ENCODE measurements around the gene TRIM43.
"Not testable (repeated sequence)": the region's sequence is repeated elsewhere in the genome, so short reads cannot be mapped to it uniquely, and the experiment has no call there.

TRIM43 gene

DNA sequence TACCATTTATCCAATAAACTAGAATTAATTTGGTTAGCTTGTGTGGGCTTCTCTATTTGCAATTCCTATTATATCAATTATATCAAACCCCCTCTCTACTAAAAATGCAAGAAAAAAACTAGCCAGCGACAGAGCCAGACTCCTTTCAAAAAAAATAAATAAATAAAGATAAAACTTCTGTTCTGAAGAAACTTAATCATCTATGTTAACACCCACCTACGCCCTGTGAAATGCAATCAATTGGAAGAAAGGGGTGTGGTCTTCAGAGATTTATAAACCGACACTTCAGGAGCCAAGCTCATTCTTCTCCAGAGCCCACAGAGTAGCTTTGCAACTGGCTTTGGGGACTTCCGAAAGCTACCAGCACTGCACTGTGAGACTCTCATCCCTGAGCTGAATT, at the start of gene TRIM43:
TSS of gene TRIM43 (plus strand) at position 301 of the 400 bp plus-strand sequence. CDS start 2,023 bp downstream, outside the sequence.
- in situ Hi-C loops (cut with MboI; ENCODE audit: low sequenced_read_pairs) = not testable (repeated sequence)

DNA sequence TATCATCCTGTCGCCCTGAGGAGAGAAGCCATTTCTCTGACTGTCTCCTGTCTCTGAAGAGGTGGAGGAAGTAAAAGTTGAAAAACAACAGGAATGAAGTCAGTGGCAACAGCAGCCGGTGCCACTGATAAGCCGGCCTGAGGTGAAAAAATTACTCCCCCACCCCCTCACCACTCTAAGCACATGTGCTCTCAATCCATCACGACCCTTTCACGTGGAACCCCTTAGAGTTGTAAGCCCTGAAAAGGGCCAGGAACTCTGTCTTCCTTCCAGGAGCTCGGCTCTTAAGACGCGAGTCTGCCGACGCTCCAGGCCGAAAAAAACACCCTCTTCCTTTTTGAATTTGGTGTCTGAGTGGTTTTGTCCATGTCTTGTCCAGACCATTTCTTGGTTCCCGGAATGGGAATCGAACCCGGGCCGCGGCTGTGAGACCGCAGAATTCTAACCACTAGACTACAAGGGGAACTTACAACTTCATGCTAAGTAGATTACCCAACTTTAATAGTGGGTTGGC, 40.7 kb upstream of the TRIM43 start:
- in situ Hi-C loops (cut with MboI; ENCODE audit: low sequenced_read_pairs) = no loop called here

DNA sequence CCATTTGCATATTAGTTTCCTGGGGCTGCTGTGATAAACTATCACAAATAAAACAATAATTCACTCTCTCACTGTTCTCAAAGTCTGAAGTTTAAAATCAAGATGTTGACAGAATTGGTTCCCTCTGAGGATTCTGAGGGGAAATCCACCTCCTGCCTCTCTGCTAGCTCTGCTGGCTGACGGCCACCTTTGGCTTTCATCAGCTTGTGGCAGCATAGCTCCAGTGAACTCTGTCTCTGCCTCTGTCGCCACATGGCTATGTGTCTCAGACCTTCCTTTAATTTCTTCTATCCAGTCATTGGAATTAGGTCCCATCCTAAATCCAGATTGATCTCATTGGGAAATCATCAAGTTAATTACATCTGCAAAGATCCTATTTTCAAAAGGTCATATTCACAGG, 38.9 kb upstream of the TRIM43 start:
- in situ Hi-C loops (cut with MboI; ENCODE audit: low sequenced_read_pairs) = no loop called here

DNA sequence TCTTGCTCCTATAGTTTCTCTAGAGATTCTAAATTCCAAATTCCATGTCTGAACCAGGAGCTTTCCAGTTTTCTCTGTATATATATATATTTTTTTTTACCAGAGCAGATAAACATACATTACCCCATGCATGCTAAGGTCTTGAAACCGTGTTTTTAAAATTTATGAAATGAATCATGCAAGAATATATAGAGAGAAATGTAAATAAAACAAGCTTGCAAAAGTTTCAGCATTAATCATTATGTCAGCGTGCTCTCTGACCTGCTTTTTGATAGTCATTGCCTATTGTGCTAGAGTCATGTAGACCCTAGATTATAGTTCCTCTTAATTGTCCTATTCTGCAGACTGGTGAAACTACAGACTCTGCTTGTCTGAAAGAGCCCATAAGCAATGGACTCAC, 22.6 kb upstream of the TRIM43 start:
- in situ Hi-C loops (cut with MboI; ENCODE audit: low sequenced_read_pairs) = no loop called here

DNA sequence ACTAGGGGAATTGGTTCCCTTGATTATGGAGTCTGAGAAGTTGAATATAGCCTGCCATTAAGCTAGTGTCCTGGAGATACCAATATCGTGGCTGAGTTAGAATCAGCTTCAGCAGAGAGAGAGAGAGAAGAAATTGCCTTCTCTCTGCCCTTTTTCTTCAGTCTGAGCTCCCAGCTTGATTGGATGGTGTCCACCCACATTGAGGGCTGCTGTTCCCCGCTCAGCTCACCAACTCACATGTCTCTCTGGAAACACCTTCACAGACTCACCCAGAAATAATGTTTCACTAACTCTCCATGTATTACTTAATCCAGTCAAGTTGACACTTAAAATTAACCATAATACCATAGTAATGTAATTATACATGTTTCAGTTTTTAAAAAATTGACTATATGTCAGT, 17.9 kb upstream of the TRIM43 start:
- in situ Hi-C loops (cut with MboI; ENCODE audit: low sequenced_read_pairs) = no loop called here

DNA sequence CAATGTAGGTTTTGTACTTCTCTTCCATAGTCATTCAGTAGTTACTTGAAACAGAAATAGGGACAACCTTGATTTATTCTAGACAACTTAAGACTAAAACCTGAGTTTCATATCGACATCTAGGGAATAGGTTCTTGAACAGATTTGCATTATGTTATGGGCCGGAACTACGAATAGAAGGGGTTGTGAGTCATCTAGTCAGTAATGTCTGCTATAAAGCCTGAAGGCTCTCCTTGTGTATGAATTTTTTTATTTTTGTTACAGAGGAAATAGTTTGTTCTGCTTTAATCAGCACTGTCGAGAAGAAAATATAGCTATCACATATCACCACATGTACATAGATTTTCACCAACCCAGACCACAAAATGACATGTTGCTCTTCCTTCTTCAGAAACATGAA, 17.3 kb upstream of the TRIM43 start:
- in situ Hi-C loops (cut with MboI; ENCODE audit: low sequenced_read_pairs) = no loop called here

DNA sequence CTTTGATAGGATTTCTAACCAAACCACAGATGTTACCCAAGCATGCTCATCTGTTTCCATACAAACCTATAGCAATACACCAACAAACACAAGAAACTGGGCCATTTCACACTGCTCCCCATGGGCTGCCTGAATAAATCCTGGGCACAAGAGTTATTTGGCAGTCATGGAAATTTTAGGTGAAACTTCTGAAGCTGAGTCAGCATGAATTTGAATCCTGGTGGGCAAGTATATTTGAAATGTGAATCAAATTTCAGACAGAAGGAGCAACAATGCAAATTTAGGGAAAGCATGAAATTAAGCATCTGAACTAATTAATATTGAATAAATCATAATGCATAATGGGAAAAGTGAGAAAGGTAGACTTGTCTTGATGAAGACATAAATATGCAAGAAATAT, 15.9 kb upstream of the TRIM43 start:
- in situ Hi-C loops (cut with MboI; ENCODE audit: low sequenced_read_pairs) = no loop called here

DNA sequence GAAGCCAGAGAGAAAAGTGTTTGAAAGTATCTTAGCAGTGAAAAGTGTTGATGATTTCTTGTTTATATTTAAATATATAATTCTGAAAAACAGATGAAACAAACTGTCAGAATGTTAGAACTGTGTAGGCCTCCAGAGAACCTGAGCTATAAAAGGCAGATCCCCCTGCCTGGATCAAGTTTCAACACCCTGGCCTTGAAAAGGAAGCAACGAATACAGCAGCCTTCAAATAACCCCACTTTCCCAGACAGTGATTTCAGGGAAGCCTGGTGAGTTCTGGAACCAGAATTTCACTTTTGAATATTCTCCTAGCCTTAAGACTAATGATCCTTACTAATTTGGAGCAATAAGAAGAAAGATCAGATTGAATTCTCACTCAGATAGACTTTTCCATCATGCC, 13.3 kb upstream of the TRIM43 start:
- in situ Hi-C loops (cut with MboI; ENCODE audit: low sequenced_read_pairs) = no loop called here

DNA sequence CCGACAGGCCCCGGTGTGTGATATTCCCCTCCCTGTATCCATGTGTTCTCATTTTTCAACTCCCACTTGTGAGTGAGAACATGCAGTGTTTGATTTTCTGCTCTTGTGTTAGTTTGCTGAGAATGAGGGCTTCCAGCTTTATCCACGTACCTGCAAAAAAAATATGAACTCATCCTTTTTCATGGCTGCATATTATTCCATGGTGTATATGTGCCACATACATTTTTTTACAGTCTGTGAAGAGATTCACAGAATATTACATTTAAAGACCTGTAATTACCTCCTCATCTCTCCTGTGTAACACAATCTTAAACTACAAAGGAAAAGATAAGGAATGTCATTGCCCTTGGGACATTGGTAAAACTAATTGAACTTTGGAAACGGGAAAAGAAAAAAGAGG, 8.3 kb upstream of the TRIM43 start:
- in situ Hi-C loops (cut with MboI; ENCODE audit: low sequenced_read_pairs) = not testable (repeated sequence)

DNA sequence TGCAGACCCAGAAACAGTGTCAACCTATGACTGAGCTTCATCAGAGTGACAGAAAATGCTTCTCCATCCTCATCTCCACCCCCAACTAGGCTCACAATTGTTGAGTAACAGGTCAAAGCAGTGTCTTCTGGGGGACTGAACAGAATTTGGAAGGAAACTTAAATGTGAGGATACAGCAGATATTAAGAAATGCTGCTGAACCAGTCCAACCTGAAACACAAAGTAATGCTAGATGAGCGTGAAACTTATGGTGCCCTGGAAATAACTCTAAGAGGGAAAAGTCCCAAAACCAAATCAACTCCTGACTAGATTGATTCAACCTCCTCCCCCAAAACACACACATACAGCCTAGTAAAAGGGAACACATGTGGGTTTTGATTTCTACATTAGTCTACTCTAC, 7.5 kb upstream of the TRIM43 start:
- in situ Hi-C loops (cut with MboI; ENCODE audit: low sequenced_read_pairs) = not testable (repeated sequence)

DNA sequence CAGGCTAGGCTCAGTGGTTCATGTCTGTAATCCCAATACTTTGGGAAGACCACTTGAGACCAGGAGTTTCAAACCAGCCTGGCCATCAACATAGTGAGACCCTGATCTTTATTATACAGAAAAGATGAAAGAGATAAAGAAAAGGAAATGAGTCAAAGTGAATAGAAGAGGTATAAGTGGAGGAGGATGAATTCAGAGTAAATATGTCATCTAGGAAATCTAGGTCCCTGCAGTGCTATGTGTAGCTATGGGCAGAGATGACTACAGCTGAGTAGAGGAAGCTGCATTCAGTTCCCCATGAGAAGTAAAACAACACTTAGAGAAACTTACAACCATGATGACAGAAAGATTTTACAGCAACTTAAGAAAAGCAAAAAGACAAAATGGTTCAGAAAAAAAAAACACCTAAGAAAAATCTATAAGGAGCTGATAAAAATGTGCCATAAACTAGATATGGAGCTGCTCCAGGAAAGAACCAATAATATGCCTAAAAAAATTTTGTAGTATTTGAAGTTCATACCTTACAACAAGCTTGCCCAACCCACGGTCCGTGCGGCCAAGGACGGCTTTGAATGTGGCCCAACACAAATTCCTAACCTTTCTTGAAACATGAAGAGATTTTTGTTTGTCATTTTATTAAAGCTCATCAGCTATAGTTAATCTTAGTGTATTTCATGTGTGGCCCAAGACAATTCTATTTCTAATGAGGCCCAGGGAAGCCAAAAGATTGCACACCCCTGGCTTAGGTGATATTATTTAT, 1.8 kb upstream of the TRIM43 start:
- in situ Hi-C loops (cut with MboI; ENCODE audit: low sequenced_read_pairs) = not testable (repeated sequence)

DNA sequence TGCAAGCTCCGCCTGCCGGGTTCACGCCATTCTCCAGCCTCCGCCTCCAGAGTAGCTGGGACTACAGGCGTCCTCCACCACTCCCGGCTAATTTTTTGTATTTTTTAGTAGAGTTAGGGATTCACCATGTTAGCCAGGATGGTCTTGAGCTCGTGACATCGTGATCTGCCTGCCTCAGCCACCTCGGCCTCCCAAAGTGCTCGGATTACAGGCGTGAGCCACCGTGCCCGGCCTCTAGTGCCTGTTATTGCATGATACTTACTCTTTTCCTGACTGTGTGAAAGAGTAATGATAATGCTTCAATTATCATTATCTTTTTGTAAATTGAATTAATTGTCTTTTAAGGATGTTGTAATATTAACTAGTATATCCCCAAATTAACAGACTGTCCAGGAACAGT, 1.2 kb downstream of the TRIM43 start:
- in situ Hi-C loops (cut with MboI; ENCODE audit: low sequenced_read_pairs) = not testable (repeated sequence)

DNA sequence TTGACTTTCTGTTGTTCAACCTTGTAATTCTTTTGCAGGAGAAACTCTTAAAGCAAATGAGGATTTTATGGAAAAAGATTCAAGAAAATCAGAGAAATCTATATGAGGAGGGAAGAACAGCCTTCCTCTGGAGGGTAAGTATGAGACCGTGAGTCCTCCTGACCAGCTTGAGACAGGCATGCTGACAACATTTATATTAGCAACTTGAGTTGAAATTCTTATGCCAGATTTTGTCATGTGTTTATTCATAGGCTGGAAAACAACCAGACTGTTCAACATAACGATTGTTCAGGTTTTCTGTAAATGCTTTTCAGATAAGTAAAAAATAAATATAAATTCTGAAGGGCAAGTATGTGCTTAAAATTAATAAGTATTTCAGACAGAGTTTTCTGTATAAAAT, 3.2 kb downstream of the TRIM43 start:
- in situ Hi-C loops (cut with MboI; ENCODE audit: low sequenced_read_pairs) = not testable (repeated sequence)

DNA sequence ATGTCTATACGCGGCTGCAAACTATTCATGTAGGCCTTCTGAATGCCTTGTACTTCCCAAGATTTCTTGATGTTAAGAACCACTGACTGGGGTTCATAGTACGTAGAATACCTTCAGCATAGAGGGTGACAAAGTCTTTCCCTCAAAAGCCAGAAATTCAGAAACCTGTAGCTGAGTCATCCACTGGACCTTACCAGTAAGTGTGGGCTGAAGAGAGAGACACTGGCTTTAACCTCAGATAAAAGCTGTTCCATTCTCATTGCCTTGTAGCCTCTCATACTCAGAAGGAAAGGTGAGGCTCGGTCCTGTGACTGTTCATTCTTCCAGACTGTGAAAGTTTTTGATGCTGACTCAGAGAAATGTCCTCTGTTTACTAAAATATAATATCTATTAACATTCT, 9.5 kb downstream of the TRIM43 start:
- in situ Hi-C loops (cut with MboI; ENCODE audit: low sequenced_read_pairs) = not testable (repeated sequence)

DNA sequence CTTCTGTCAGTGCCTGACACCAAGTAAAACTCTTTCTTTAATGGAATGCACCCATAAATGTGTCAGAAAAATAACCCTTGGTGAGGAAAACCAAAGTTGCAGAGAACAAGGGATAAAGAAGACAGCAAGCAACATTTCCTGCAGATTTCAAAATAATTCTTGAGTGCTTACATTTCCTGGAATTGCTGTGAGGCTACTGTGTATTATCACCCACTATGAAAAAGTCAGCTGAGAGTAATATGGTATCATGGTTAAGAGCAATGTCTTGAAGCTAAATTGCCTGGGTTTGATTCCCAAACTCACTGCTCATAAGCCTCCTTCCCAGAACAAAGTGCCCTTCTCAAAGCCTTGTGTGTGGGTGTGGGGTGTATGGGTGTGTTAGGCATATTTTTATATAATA, 10.3 kb downstream of the TRIM43 start:
- in situ Hi-C loops (cut with MboI; ENCODE audit: low sequenced_read_pairs) = not testable (repeated sequence)

DNA sequence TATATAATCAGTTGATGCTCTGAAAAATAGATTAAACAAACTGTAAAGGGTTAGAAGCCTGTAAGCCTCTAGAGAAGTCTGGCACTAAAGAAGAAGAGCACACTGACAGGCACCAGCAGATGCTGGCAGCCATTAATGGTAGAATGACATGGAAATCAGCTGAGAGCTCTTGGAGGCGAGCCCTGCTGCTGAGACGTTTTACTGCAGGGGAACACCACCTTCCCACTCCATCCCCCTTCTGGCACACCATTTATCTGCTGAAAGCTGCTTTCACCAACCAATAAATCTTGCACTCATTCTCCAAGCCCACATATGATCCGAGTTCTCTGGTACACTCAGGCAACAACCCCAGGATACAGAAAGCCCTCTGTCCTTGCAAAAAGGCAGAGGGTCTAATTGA, 16.6 kb downstream of the TRIM43 start:
- in situ Hi-C loops (cut with MboI; ENCODE audit: low sequenced_read_pairs) = not testable (repeated sequence)

DNA sequence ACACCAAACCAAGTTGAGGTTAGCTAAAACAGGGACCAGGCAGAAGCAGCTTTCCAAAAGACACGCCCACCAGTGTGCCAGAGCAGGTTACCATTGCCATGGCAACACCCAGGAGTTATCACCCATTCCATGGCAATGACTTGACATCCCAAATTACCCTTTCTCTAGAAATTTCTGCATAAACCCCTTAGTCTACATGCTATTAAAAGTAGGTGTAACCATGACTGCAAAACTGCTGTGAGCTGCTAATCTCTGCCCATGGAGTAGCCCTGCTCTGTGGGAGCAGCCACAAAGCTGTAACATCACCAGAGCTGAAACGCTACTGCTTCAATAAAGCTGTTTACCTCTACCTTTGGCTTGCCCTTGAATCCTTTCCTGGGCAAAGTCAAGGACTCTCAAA, 18.0 kb downstream of the TRIM43 start:
- in situ Hi-C loops (cut with MboI; ENCODE audit: low sequenced_read_pairs) = not testable (repeated sequence)

DNA sequence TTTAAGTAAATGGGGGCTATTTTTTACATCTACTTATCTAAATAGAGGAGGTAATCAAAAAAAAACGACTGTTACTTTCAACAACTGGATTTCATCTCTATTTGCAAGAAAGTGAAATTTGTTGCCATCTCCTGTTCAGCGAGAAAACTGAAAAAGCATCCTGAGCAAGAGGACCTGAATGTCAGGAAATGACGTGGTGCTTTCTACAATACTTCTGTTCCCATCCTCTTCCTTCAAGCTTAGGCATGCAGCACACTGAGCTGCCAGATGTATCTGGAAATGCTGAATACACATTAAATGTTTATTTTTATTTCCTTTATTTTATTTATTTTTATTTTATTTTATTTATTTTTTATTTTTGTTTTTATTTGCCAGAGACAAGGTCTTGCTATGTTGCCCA, 21.2 kb downstream of the TRIM43 start:
- in situ Hi-C loops (cut with MboI; ENCODE audit: low sequenced_read_pairs) = not testable (repeated sequence)

DNA sequence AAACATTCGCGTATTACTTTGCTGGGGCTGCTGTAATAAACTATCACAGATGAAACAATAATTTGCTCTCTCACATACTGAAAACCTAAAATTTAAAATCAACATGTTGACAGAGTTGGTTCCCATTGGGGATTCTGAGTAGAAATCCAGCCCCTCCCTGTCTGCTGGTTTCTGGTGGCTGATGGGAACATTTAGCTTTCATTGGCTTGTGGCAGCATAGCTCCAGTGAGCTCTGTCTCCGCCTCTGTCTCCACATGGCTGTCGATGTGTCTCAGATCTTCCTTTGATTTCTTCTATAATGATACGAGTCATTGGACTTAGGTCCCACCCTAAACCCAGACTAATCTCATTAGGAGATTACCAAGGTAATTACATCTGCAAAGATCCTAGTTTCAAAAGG, 30.9 kb downstream of the TRIM43 start:
- in situ Hi-C loops (cut with MboI; ENCODE audit: low sequenced_read_pairs) = not testable (repeated sequence)

DNA sequence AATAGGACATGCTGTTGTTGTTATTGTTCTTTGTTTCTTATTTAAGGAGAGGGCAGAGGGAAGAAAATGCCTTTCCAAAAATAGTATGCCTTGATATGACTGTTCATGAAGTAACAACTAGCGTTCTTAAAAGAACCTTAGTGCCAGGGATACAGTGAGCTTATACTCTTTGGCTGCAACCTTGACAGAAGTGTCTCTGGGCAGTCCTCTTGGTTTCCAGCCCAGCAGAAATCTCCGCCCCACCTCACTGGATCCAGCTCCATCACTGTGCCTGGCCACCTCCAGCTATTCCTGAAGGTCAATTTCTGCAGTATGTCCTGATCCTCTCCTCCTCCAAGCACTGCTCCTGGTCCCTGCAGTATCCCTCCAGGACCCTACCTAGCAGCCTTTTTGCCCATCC, 39.2 kb downstream of the TRIM43 start:
- in situ Hi-C loops (cut with MboI; ENCODE audit: low sequenced_read_pairs) = not testable (repeated sequence)

DNA sequence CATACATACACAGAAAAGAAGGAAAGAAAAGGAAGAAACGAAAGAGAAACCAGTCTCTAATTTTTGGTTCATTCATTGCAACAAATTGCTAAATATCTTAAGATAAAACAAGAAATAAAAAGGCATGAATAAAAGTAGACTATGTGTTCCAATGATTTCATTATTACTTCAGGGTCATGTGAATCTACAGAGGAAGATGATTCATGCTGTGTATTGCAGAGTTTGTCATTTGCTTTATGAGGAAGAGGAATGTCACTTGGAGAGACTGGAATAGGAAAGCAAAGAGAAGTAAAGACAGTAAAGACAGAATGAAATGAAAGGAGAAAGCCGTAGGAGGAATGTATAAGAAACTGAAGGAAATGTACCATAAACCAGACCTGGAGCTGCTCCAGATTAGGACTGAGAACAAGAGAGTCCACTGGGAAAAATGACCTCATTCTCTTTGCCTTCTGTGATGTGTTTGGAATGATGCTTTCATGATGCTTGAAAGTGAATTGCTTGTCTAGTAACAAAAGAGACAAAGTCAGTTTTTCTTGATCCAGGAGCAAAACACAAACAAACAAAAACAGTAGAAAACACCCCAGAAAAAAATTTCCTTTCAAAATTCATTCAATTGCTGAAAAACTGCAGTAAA, 41.9 kb downstream of the TRIM43 start:
- in situ Hi-C loops (cut with MboI; ENCODE audit: low sequenced_read_pairs) = not testable (repeated sequence)

DNA sequence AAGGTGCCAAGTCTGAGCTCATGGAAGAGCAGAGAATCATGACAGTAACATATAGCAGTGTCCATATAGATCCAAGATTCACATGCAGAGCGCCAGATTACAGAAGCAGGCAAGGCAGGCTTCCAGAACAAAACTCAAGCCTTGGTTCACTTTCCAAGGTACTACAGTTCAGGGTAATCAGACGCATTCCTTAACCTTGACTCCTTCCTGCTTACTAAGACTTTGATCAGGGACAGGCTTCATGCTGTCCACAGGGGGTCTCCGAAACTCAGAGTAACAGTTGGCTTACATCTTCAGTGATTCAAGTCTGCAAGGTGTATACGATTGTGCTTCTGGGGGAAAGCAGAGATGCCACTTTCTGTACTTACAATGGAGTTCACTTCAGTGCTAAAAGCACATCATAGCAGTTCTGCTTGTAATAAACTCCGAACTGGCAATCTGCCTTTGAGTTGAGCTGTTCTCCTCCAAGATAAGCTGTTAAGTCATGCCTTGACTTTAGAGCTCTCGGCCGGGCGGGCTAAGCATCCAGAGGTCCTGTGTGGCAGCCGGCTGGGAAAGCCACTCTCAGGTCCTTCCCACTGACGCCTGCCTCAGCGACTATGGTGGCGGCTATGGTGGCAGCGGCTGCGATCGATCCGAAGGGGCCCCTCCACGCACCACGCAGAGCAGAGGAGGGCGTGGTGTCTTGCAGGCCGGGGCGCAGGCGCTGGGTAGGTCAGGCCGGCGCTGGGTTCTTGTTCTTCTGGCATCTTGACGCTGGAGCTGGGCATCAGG, 48.9 kb downstream of the TRIM43 start:
- in situ Hi-C loops (cut with MboI; ENCODE audit: low sequenced_read_pairs) = not testable (repeated sequence)
